ENCODE measurements around the gene UBQLN4.

The UBQLN4 gene

GRCh38 chr1:156026588-156026987, 27.0 kb downstream of the UBQLN4 start:
- DNase-seq, result no peak
- no peak for TF ChIP-seq POLR2A (IDR thresholded peaks at IDR 0.05; ENCODE audit: low read length)
- no peak for TF ChIP-seq GATA1 (IDR thresholded peaks at IDR 0.05; ENCODE audit: low read depth, low read length)

- TF ChIP-seq GATA1 (IDR thresholded peaks at IDR 0.05; ENCODE audit: low read depth, low read length) (no peak), POLR2A (IDR thresholded peaks at IDR 0.05; ENCODE audit: low read length) (no peak)
- peak; percentile 29 to 52 for DNase-seq
These were observed 27.7 kb downstream of the UBQLN4 start for GRCh38 chr1:156025876-156026275.

GRCh38 chr1:156024801-156025200, 28.8 kb downstream of the UBQLN4 start:
- DNase-seq, result no peak
- TF ChIP-seq POLR2A (IDR thresholded peaks at IDR 0.05; ENCODE audit: low read length), result no peak
- TF ChIP-seq GATA1 (IDR thresholded peaks at IDR 0.05; ENCODE audit: low read depth, low read length), result no peak

GRCh38 chr1:156021954-156022353, 31.6 kb downstream of the UBQLN4 start:
- TF ChIP-seq GATA1 (IDR thresholded peaks at IDR 0.05; ENCODE audit: low read depth, low read length) (no peak), POLR2A (IDR thresholded peaks at IDR 0.05; ENCODE audit: low read length) (no peak)
- no peak for DNase-seq

- TF ChIP-seq POLR2A (IDR thresholded peaks at IDR 0.05; ENCODE audit: low read length) (no peak), GATA1 (IDR thresholded peaks at IDR 0.05; ENCODE audit: low read depth, low read length) (no peak)
- DNase-seq, result no peak
These were observed 32.5 kb downstream of the UBQLN4 start for GRCh38 chr1:156021093-156021428.

GRCh38 chr1:156020293-156021092, 33.1 kb downstream of the UBQLN4 start, which contains the start of gene SSR2:
TSS of gene SSR2 (minus strand) at chr1:156020951. CDS start at chr1:156020167, 784 bp downstream.
- TF ChIP-seq POLR2A (IDR thresholded peaks at IDR 0.05; ENCODE audit: low read length) (peak; percentile 54), GATA1 (IDR thresholded peaks at IDR 0.05; ENCODE audit: low read depth, low read length) (no peak)
- peak; percentile 89 to 92 for DNase-seq

- TF ChIP-seq GATA1 (IDR thresholded peaks at IDR 0.05; ENCODE audit: low read depth, low read length) (no peak), POLR2A (IDR thresholded peaks at IDR 0.05; ENCODE audit: low read length) (no peak)
- DNase-seq, result no peak
These were observed 33.7 kb downstream of the UBQLN4 start for GRCh38 chr1:156019946-156020292.

- no peak for TF ChIP-seq POLR2A (IDR thresholded peaks at IDR 0.05; ENCODE audit: low read length)
- TF ChIP-seq GATA1 (IDR thresholded peaks at IDR 0.05; ENCODE audit: low read depth, low read length), result no peak
- DNase-seq, result no peak
These were observed 38.8 kb downstream of the UBQLN4 start for GRCh38 chr1:156014829-156015228.

- no peak for DNase-seq
- TF ChIP-seq GATA1 (IDR thresholded peaks at IDR 0.05; ENCODE audit: low read depth, low read length) (no peak), POLR2A (IDR thresholded peaks at IDR 0.05; ENCODE audit: low read length) (no peak)
These were observed 41.4 kb downstream of the UBQLN4 start for GRCh38 chr1:156012051-156012817.

- TF ChIP-seq POLR2A (IDR thresholded peaks at IDR 0.05; ENCODE audit: low read length) (no peak), GATA1 (IDR thresholded peaks at IDR 0.05; ENCODE audit: low read depth, low read length) (no peak)
- DNase-seq, result no peak
These were observed 44.2 kb downstream of the UBQLN4 start for GRCh38 chr1:156009404-156009803.

- no peak for DNase-seq
- TF ChIP-seq GATA1 (IDR thresholded peaks at IDR 0.05; ENCODE audit: low read depth, low read length) (no peak), POLR2A (IDR thresholded peaks at IDR 0.05; ENCODE audit: low read length) (no peak)
These were observed 46.8 kb downstream of the UBQLN4 start for GRCh38 chr1:156006666-156007376.

GRCh38 chr1:156004843-156005584, 48.6 kb downstream of the UBQLN4 start:
- TF ChIP-seq GATA1 (IDR thresholded peaks at IDR 0.05; ENCODE audit: low read depth, low read length) (no peak), POLR2A (IDR thresholded peaks at IDR 0.05; ENCODE audit: low read length) (no peak)
- no peak for DNase-seq

- DNase-seq, result no peak
- no peak for TF ChIP-seq GATA1 (IDR thresholded peaks at IDR 0.05; ENCODE audit: low read depth, low read length)
These were observed 49.7 kb downstream of the UBQLN4 start for GRCh38 chr1:156003923-156004188.
